T follicular helper cell (primary cell): ENCODE results near the gene BMAL2.

Source experiments
- DNase-seq: peaks from one replicate; pipeline ENCODE4 v3.0.0-alpha.2; 2020; ENCODE audit warnings: low read depth
- total RNA-seq, 2 experiments: gene quantifications; one replicate each; lab custom pipeline; 2026; lab: John Stamatoyannopoulos, UW

Gene BMAL2
- total RNA-seq, result 2.5 to 13.3 reads per million in 2 experiments

GRCh38 chr12:27332714-27333402, at the start of gene BMAL2:
BMAL2 (plus strand) TSS chr12:27332836; CDS start chr12:27333073, 237 bp downstream.
- DNase-seq, result no peak

- DNase-seq, result no peak
Measured at GRCh38 chr12:27284021-27284420, 48.6 kb upstream of the BMAL2 start.

GRCh38 chr12:27284751-27285150, 47.9 kb upstream of the BMAL2 start:
- no peak for DNase-seq

GRCh38 chr12:27285403-27285802, 47.2 kb upstream of the BMAL2 start:
- no peak for DNase-seq

- no peak for DNase-seq
Measured at GRCh38 chr12:27289414-27289813, 43.2 kb upstream of the BMAL2 start.

GRCh38 chr12:27290501-27291168, 42.0 kb upstream of the BMAL2 start:
- DNase-seq, result no peak

- no peak for DNase-seq
Measured at GRCh38 chr12:27291862-27292261, 40.8 kb upstream of the BMAL2 start.

GRCh38 chr12:27292718-27293117, 39.9 kb upstream of the BMAL2 start:
- no peak for DNase-seq

- DNase-seq, result no peak
Measured at GRCh38 chr12:27293463-27293862, 39.2 kb upstream of the BMAL2 start.

- DNase-seq, result no peak
Measured at GRCh38 chr12:27296674-27297073, 36.0 kb upstream of the BMAL2 start.

GRCh38 chr12:27297566-27297965, 35.1 kb upstream of the BMAL2 start:
- no peak for DNase-seq

GRCh38 chr12:27299102-27299501, 33.5 kb upstream of the BMAL2 start:
- no peak for DNase-seq

- no peak for DNase-seq
Measured at GRCh38 chr12:27300226-27300625, 32.4 kb upstream of the BMAL2 start.

GRCh38 chr12:27303139-27304111, 29.2 kb upstream of the BMAL2 start:
- DNase-seq, result no peak

- DNase-seq, result no peak
Measured at GRCh38 chr12:27304856-27305255, 27.8 kb upstream of the BMAL2 start.

- DNase-seq, result no peak
Measured at GRCh38 chr12:27305673-27306456, 26.8 kb upstream of the BMAL2 start.

GRCh38 chr12:27309293-27309994, 23.2 kb upstream of the BMAL2 start:
- DNase-seq, result no peak

- DNase-seq, result no peak
Measured at GRCh38 chr12:27309995-27310315, 22.7 kb upstream of the BMAL2 start.

GRCh38 chr12:27316947-27317346, 15.7 kb upstream of the BMAL2 start:
- DNase-seq, result no peak

- DNase-seq, result no peak
Measured at GRCh38 chr12:27319409-27319808, 13.2 kb upstream of the BMAL2 start.

- no peak for DNase-seq
Measured at GRCh38 chr12:27319848-27320247, 12.8 kb upstream of the BMAL2 start.
